GF-D8 (cell line): ENCODE measurements around the gene PRKAR1A.
"Not testable (repeated sequence)": the region's sequence is repeated elsewhere in the genome, so short reads cannot be mapped to it uniquely, and the experiment has no call there.

Source experiments
- DNase-seq: peaks from one replicate; lab custom pipeline; 2025; lab: John Stamatoyannopoulos, UW

PRKAR1A gene

DNA sequence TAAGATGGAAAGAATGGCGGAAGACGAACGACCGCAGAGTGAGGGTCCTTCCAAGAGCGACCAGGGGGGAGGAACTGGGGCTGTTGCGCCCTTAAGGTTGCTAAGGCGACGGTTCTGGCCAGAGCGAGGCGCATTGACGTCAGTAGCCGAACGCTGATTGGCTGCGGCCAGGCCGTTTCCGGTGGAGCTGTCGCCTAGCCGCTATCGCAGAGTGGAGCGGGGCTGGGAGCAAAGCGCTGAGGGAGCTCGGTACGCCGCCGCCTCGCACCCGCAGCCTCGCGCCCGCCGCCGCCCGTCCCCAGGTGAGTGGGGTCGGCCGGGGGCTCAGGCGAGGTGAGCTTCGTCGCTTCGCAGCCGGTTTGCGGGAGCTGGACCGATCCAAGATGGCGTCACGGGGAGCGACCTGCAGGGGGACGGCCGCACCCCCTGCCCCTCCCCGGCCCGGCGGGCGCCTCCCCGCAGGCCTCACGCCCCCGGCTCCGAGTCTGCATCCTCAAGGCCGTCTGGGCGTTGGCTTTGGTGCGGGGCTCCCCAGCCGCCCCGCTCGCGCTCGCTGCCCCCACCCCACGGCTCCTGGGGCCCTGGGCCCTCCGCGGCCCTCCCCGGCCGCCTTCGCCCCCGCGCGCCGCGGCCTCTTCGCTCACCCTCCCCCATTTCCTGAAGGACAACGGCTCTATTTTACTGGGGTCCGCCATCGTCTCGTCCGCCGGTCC lies at the start of gene PRKAR1A:
Gene PRKAR1A (plus strand): TSS at position 184 of the 713 bp plus-strand sequence. CDS start 2,970 bp downstream, outside the sequence.
- peak; percentile 74 for DNase-seq

DNA sequence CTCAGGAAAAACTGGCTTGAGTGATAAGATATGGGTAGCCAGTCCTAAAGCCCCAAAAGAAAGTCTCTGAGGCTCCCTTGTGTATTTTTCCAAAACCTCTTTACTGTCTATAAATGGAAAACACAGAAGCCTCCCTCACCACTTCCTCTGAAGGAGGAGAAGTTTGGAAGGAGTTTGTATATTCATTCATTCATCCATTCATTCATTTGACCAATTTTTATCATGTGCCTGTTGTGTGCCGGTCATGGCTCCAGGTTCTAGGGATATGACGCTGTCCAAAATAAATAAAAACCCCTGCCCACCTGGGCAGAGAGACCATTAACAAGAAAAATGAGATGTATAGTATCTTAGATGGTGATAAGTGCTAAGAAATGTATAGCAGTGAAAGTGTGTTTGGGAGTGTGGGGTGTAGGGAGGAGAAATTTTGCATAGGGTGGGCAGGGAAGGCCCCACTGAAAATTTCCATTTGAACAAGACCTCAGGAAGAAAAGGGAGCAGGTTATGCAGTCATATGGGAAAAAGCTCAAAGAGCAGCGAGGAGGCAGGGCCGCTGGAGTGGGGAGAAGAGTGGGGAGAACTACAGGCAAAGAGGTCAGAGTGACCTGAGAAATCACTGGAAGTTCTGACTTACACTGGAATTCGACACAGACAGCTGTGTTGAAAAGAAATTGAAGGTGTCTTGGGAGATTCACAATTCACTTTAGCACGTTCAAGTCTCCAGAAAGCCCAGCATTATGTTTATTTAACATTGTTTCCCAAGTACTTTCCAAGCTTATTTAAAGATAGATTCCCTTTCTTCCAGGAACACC lies 48.8 kb upstream of the PRKAR1A start:
- DNase-seq, result no peak

DNA sequence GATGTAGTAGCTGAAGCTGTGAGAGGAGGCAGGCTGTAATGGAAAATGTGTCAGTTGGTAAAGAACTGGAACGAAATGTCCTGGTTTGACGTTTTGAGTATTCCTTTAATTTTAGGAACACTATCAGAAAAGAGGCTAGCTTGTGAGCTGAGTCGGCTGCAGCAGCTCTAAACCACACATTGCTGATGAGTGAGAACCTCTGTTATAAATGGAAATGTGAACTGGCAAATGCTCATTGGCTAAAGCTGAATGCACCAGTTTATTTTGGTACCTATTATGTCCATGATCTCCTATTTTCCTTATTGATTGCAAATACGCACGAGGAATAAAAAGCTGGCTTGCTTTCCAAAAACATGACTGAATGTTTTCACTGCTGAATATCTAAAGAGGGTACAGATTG lies 43.9 kb upstream of the PRKAR1A start:
- DNase-seq, result no peak

DNA sequence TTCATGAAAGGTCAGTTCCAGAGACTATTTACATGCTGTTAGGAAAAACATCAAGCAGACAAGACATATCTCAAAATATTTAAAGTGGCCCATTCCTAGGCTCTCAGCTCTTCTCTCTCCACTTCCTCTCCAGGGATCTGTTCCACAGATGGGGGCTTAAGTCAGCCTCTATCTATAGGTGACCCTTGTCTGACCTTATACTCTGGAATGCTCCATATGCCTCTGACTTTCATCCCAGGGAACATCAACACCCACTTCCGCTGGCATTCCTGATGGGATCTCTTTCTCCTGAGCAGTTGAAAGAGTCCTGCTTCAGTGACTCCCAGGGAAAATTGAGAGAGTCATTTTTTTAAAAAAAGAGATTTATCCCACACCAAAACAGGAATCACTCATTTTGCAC lies 43.4 kb upstream of the PRKAR1A start:
- no peak for DNase-seq

DNA sequence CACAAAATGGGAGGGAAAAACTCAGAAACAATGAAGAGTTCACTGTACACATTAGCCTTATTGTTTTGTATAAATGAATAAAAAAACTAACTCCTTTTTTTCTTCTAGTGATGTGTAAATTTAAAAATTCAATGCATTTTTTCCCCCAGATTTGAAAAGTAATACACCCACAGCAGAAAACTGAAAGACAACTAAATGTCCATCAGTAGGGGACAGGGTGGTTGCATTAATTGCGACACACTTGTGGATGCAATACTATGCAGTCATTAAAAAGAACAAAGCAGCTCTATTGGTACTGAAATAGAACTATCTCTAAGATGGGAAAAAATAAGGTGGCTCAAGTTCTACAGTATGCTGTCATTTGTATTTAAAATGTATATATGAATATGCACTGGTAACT lies 41.3 kb upstream of the PRKAR1A start:
- DNase-seq, result no peak

DNA sequence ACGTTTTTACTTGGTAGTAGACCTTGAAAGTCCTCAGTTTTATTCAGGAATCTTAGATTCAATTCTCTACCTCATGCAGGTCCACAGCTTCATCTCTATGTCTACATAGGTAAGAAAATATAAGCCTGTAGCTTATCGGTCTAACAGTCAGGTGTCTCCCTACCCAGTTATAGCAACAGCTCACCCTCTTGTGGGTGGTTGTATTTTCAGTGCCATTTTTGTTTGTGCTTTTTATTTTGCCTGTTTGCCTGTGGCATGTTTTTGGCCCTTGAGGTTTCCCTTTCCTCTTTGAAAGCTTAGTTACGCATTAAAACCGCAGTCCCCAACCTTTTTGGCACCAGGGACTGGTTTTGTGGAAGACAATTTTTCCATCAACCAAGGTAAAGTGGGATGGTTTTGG lies 31.3 kb upstream of the PRKAR1A start:
- no peak for DNase-seq

DNA sequence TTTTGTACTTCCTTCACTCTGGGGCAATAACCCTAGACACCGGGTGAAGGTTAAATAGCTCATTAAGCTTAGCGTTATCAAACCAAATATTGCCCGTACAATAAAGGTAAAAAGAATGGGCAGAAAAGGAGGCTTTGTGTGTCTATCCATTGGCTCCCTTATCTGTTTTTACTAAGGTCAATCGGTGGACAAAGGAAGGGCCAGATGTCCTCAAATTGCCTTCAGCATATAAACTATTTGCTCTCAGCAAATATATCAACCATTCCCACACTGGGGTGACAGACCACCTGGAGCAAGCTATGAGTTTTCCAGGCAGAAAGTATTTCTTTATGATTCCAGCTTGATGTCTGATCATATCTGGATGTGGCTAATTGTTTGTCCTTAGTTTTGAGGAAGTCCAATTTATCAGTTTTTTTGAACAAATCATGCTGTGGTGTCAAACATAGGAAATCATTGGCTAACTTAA lies 29.6 kb upstream of the PRKAR1A start:
- DNase-seq, result no peak

DNA sequence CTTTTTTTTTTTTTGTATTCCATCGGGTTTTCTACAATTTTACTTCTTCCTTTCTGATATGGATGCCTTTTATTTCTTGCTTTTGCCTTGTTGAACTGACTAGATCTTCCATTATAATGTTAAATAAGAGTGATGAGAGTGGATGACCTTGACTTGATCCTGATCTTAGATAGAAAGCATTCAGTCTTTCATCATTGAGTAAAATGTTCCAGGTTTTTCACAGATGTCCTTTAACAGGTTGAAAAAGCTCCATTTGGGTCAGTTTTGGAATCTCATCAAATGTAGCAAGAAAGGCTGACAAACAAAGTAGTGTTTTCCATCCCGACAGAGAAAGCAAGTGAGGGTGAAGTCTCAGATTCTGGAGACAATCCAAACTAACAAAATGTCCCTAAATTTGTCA lies 27.8 kb upstream of the PRKAR1A start:
- no peak for DNase-seq

DNA sequence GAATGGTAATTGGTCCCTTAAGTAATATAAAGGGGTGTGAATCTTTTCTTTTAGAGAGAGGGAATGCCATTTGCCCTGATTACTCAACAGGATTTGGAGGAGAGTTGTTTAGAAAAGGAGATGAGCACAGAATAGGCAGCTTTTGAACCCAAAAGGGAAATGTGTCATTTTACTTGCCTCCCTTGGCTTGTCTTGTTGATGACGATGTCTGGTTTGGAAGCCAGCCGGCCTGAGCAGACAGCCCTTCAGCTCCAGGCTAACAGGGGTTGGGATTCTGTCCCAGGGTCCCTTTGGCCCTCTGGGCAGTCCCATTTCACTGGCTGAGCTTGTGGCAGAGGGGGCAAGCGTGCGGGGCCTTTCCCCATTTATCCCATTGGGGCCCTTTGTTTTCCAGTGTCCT lies 22.3 kb upstream of the PRKAR1A start:
- DNase-seq, result no peak

DNA sequence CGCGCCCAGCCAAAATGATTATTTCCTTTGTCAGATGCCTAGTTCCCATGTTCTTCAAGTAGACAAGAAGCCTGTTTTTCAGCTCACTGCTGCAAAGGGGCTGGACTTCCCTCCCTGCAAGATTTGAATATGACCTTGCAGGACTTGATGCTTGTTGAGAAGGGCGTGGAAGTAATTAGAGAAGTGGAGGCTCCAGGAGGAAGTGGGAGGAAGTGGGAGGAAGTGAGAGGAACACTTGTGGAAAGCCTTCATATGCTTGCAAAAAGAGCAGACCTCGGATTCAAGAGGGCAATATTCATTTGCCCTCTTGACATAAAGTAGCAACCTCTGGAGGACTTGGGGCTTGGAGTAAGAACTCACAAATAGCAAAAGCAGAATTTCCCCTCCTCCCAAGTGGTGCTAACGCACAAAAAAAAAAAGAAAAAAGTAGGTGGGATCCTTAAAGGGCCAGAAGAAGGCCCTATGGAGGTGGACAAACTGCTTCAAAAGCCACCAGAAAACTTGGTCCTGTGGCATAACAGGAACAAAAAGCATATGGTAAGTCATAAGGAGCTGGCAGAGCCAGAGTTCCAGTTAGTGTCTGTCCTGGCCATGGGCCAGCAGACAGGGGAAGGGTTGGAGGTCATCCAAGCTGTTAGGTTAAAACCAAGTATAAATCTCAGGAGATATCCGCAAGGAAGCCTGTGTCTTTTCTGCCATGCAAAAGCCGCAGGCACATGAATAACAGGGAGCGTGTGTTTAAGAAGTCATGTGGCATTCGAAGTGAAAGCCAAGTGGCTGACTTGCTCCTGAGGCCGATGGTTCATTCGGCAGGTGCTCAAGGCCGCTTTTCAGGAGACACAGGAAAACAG lies 20.6 kb upstream of the PRKAR1A start:
- DNase-seq, result peak; percentile 82

DNA sequence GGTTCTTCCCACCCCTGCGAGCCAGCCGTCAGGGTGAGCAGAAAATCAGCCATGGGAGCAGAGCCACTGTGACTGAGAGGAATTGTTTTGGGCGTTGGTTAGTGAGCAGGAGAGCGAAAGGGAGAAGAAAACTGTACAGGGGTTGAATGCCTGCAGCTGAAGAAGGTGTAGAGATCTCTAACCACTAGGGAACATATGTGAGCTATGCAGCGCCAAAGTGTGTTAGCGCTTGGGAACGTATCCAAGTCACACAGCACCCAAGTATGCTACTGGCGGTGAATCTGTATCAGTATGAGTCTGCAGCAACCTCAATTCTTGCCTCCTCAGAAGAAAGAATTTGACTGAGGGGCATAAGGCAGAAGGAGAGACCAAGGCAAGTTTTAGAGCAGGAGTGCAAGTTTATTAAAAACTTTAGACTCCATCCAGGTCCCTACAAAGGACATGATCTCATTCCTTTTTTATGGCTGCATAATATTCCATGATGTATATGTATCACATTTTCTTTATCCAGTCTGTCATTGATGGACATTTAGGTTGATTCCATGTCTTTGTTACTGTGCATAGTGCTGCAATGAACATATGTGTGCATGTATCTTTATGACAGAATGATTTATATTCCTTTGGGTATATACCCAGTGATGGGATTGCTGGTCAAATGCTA lies 19.7 kb upstream of the PRKAR1A start:
- not testable (repeated sequence) for DNase-seq

DNA sequence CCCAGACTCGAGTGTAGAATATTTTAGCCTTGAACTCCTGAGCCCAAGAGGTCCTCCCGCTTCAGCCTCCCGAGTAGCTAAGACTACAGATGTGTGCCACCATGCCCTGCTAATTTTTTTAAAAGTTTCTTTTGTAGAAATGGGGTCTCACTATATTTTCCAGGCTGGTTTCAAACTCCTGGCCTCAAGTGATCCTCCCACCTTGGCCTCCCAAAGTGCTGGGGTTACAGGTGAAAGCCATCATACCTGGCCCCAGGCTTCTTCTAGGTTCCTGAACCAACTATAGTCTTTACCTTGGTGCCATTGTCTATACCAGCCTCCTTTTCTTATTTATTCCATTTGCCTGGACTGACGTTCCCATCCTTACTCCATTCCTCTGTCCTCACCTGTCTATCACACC lies 17.1 kb upstream of the PRKAR1A start:
- no peak for DNase-seq

DNA sequence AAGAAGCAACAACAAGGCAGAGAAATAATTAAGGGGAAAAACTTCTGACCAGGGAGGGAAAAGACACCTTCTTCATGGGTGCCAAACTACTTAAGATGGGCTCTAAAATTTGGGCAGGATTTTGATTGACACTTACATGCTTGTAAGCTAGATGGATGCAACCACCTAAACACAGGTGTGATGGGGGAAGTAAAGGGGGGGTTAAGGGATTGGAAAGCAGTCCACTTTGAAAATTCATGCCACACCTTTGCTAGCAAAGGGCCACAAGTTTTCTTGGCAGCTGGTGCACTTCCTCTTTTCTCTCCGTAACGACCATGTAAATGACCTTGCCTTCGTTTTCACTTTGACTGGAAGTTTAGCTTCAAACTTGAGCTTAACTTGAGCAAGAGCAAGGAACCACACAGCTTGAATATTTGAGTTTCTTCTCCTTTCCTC lies 14.3 kb upstream of the PRKAR1A start:
- DNase-seq, result peak; percentile 74

DNA sequence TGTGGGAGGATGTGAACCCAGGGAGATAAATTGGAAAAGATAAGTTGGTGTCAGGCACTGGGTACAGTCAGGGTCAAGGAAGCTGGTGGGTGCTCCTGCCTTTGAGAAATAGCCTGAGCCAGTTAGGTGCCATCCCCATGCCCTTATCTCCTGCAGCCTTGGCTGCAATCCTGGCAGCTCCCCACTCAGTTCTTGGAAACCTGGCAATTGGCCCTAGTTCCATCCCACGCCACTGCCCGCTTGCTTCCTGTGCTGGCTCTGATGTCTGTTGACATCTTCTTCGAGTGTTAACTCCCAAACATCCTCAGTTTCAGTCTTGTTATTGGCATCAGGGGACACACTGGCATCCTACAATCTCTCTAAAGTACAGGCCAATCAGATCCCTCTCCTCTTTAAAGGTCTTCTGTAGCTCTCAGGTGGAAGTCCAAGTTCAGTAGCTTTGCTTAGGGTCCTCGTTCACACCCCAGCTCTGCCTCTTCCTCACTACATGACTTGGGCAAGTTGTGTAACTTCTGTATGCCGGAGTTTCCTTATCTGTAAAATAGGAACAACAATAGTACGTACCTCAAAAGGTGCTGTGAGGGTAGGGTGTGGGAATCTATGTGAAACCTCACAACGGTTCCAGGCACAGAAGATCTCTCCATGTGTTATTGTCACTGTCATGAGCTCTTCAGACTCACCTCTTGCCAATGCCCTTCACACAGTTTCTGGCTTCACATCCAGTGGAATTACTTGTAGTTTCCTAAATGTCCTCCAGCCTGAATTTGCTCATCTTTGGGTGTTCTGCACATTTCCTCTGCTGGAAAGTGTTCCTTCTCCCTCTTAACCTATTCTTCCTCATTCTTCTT lies 13.5 kb upstream of the PRKAR1A start:
- peak; percentile 49 for DNase-seq

DNA sequence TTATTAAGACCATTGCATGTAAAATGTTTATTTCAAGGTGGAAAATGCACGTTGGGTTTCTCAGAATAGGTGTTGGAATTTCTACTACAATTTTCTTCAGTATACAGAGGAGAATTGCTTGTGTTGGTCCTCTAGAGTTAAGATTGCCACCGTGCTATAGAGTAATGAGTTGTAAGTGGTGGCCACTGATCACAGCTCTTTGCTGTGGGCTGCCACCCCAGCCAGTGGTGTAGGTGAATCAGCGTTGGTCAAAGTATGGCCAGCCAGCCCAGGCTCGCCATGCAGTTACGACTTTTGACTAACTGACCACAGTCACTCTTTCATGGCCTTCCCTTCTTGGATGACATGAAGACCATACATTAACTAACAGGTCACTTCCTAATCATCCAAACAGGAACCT lies 12.6 kb upstream of the PRKAR1A start:
- DNase-seq, result no peak

DNA sequence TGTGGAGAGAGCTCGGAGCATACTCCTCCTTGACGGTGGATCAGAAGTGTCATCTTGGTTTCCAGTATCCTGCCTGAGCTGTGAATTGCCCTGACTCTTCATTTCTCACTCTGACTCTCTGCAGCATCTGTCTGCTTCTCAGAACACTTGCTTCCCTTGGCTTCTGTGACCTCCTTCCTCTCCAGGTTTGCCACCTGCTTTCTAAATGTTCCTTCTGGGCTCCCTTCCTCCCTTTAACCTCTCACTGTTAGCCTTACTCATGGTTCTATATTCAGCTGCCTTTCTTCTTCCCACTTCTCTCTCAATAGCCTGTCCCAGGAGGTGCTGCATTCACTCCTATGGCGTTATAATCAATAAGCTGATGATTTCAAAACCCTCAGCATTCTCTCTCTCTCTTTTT lies 11.2 kb upstream of the PRKAR1A start:
- no peak for DNase-seq

DNA sequence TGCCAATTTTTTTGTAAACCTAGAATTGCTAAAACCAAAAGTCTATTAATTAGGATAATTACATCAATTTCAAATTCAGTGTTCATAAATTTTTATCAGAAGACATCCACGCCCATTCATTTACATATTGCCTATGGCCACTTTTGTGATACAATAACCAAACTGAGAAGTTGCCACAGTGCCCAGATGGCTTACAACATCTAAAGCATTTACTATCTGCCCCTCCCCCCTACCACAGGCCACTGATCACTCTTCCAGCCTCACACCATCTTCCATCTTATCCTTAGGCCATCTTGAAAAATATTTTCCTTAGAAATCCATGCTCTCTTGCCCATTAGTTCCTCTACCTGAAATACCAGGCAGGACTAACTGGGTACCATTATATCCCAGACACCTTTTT lies 6.3 kb upstream of the PRKAR1A start:
- DNase-seq, result no peak

DNA sequence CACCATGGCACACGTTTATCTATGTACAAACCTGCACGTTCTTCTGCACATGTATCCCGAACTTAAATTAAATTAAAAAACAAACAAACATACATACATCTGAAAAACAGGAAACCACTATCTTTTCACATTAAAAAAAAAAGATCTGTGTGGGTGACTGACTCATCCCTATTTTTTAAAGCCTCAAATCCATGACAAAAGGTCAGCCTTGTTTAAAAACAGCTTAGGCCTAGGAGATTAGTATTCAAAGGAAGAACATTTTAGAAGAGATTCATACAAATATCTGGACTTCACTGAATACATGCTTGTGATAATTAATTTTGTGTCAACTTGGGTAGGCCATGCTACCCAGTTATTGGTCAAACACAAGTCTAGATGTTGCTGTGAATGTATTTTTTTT lies 4.7 kb upstream of the PRKAR1A start:
- DNase-seq, result no peak

DNA sequence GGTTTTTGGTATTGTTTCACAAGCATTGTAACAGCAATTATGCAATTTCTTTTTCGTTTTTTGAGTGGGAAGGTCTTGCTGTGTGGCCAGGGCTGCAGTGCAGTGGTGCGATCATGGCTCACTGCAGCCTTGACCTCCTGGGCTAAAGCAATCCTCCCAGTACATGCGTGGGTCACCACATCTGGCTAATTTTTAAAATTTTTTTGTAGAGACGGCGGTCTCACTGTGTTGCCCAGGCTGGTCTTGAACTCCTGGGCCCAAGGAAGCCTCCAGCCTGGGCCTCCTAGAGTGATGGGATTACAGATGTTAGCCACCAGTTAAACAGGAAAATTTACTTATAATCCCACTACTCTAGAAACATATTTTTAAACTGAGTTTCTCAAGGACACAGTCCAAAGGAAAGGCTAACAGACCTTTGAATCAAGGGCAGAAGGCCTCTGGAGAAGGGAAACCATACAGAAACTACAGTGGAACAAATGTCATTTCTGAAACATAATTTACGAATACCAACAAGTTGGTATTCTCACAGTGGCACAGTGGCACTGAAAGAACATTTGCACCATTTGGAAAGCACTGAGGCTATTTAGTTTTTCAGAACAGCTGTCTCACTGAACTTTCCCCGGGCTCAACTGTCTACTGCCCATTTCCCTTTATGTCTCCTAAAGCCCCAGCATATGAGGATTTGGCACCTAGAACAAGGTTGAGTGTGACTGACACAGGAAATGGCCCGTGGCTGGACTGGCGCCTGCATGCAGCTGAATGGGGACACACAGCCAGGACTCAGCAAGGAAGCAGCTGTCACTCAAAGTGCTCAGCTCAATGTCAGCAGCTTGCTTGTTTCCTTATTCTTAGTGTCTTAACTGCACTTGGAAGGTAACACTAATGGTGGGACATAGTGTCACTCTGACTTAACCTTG lies 2.8 kb upstream of the PRKAR1A start:
- DNase-seq, result peak; percentile 24

DNA sequence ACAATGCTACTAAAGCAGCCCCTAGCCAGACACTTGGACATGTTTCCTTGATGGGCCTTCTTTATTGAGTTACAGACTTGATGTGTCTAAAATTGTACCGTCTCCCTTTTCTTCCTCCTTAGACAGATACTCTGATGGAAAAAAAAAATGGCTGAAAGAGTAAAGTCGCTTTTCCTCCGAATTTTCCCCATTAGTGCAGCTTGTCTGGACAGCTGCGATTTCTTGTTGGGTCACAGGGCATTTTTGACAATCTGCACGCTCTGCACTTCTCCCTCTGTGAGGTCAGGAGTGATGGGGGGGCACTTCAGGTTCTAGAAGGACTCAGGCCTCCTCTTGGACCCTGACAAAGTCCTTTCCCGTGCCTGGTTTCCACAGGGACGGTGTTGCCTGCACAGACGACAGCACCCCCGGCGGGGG lies 968 bp upstream of the PRKAR1A start:
- no peak for DNase-seq
